ENCODE results near the gene DCST1. TPM values are rescaled to one million over a fixed set of nuclear protein-coding genes. Genes with fewer than 3 reads are reported as not detected.

The DCST1 gene
- total and polyA plus RNA-seq, 2 of the 8 experiments (the other 6 are each of a cell fraction or from before 2014, with no cell fraction given), result not detected

DNA sequence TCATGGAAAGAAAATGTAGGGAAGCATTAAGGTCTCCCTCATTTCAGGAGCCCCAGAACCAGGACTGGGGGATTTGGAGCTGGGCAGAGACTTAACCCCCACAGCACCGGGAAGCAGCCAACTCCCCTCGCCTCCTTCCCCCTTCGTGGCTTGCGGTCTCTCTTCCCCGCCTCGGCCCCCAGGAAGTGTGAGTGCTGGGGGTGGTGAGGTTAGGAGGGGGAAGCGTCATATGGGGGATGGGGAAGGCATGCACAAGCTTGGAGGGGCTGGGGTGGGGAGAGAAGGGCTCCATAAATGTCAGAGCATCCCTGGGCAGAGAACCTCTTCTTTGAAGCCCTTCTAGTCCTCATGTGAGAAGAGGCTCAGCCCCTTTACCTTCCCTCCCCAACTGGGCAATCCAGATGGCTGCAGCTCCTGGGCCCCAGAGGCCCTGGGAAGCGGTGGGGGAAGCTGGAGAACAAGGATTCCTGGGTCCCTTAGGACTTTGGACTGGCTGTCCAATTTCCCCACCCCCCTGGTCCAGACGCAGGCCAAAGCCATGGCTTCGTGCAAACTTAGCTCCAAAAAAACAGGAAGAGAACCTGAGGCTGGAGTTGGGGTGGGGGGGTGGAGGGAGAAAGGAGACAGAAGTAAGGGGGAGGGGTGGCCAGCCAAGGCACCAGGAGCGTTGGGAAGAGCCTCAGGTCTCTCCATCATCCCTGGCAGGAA lies 23.3 kb upstream of the DCST1 start:
- Histone ChIP-seq H3K4ac (replicated peaks; ENCODE audit: insufficient read length, low read depth, low read length) (no peak overlapping the region), H3K4me2 (ENCODE audit: insufficient read depth in 1 of 2, low read depth in 2 of 2, low read length in 2 of 2) (no peak overlapping the region), H2AFZ (ENCODE audit: low read length) (no peak overlapping the region), H4K91ac (replicated peaks; ENCODE audit: insufficient read length, low read length) (no peak overlapping the region), H3K27ac (ENCODE audit: low read depth, low read length) (0 out of 2 replicates have a peak overlapping the region, but pooled peaks have one; percentile 30), H3K79me1 (ENCODE audit: low read depth, low read length) (peaks cover 20% of the 10 kb centered on the region), H3K23me2 (ENCODE audit: low read depth, low read length) (no peaks in the 10 kb centered on the region; the same call in 1 of the 2 replicates), H2BK15ac (ENCODE audit: low read length) (no peak overlapping the region), H2AK5ac (ENCODE audit: low read depth, low read length) (no peak overlapping the region; the same call in 1 of the 2 replicates), H3K18ac (ENCODE audit: extremely low read depth, low read length) (no peak overlapping the region), H3K27me3 (replicated peaks in 1 of 4; ENCODE audit: control insufficient read depth in 3 of 4, extremely low read depth in 1 of 4, insufficient read depth in 3 of 4, low read length in 3 of 4) (no peaks in the 10 kb centered on the region), H3K36me3 (ENCODE audit: control insufficient read depth in 2 of 4, insufficient read depth in 4 of 4, low read length in 3 of 4) (peaks cover 0 to 13% (median 8%) of the 10 kb centered on the region in 4 experiments; a peak in 5 of 8 replicates), H2BK5ac (ENCODE audit: low read depth, low read length) (no peak overlapping the region), H3K79me2 (ENCODE audit: control insufficient read depth in 1 of 2, insufficient read depth in 2 of 2, low read length in 2 of 2) (peaks cover 0 to 45% of the 10 kb centered on the region in 2 experiments; a peak in 3 of 4 replicates), H2BK12ac (ENCODE audit: low read depth, low read length) (0 out of 2 replicates have a peak overlapping the region, but pooled peaks have one; percentile 33), H2BK120ac (replicated peaks; ENCODE audit: low read depth, low read length) (no peak overlapping the region), H3K9ac (replicated peaks in 1 of 4; ENCODE audit: extremely low read depth in 1 of 4, low read depth in 3 of 4, low read length in 3 of 4) (no peak overlapping the region), H3K4me1 (replicated peaks in 1 of 4; ENCODE audit: control insufficient read depth in 3 of 4, insufficient read depth in 4 of 4, low read length in 3 of 4) (peaks cover 8 to 52% (median 34%) of the 10 kb centered on the region in 4 experiments), H3K56ac (replicated peaks; ENCODE audit: insufficient read length, low read depth, low read length) (no peak overlapping the region), H4K8ac (ENCODE audit: extremely low read depth, insufficient read depth, low read length) (no peak overlapping the region), H4K5ac (ENCODE audit: insufficient read length, low read depth, low read length) (no peak overlapping the region), H4K20me1 (replicated peaks in 1 of 2; ENCODE audit: control insufficient read depth in 1 of 2, insufficient read depth in 2 of 2, low read length in 2 of 2) (peaks cover 0 to 15% of the 10 kb centered on the region in 2 experiments), H3K23ac (ENCODE audit: insufficient read length) (no peak overlapping the region), H3K4me3 (ENCODE audit: extremely low read depth in 1 of 4, insufficient read depth in 2 of 4, low read depth in 3 of 4, low read length in 4 of 4) (no peak overlapping the region), H2BK20ac (ENCODE audit: low read length) (no peak overlapping the region), H3K9me3 (ENCODE audit: insufficient read depth in 2 of 2, low read depth in 1 of 2, low read length in 1 of 2) (no peaks in the 10 kb centered on the region), H3K14ac (ENCODE audit: insufficient read length) (no peak overlapping the region)
- FAIRE-seq (no peak), DNase-seq (ENCODE audit: low read depth in 1 of 2, low spot score in 2 of 2) (no peak)
- whole genome bisulfite sequencing, 2 experiments (ENCODE audit: extremely low coverage in 1 of 2, insufficient coverage in 1 of 2, insufficient read length in 1 of 2, insufficient replicate concordance in 2 of 2, low coverage in 1 of 2, low lambda C conversion rate in 2 of 2, missing lambda C conversion rate in 1 of 2), result 76% methylated on average over 7 of the region's 11 CpGs; no CpG with 5 or more reads in 1 of the 2 experiments
- ChIA-PET CTCF (ENCODE audit: partially characterized antibody) (interaction anchor here (0.6 to 18.6 kb wide), 5 partner anchors 12 to 1262 kb away, joined by 3 to 354 read pairs (median 3); partner anchors contain the start of genes ADAM15, LENEP and ZBTB7B), POLR2A (ENCODE audit: partially characterized antibody) (interaction anchor here (0.7 to 14.8 kb wide), 5 partner anchors 5 to 399 kb away, joined by 3 to 128 read pairs (median 29); partner anchors contain the start of genes CKS1B, FLAD1, LENEP and SHC1)
- TF ChIP-seq SIX5 (IDR thresholded peaks at IDR 0.05; ENCODE audit: low read depth, low read length) (no peak), TCF12 (IDR thresholded peaks at IDR 0.05; ENCODE audit: low read depth, low read length) (no peak), SAP30 (IDR thresholded peaks at IDR 0.05; ENCODE audit: insufficient read depth, insufficient replicate concordance, low read length) (no peak), SP1 (IDR thresholded peaks at IDR 0.05; ENCODE audit: low read depth, low read length) (no peak), EGR1 (IDR thresholded peaks at IDR 0.05; ENCODE audit: borderline replicate concordance, low read depth, low read length) (no peak), YY1 (IDR thresholded peaks at IDR 0.05; ENCODE audit: low read depth, low read length) (no peak), KDM4A (IDR thresholded peaks at IDR 0.05; ENCODE audit: low read depth, low read length, severe bottlenecking) (no peak), KDM5A (IDR thresholded peaks at IDR 0.05; ENCODE audit: low read length) (no peak), SP2 (IDR thresholded peaks at IDR 0.05; ENCODE audit: low read length) (no peak), BRCA1 (IDR thresholded peaks at IDR 0.05; ENCODE audit: low read depth, low read length) (no peak), CBX8 (IDR thresholded peaks at IDR 0.05; ENCODE audit: borderline replicate concordance, low read depth, low read length) (no peak)
- TF ChIP-seq, protein P1, sequence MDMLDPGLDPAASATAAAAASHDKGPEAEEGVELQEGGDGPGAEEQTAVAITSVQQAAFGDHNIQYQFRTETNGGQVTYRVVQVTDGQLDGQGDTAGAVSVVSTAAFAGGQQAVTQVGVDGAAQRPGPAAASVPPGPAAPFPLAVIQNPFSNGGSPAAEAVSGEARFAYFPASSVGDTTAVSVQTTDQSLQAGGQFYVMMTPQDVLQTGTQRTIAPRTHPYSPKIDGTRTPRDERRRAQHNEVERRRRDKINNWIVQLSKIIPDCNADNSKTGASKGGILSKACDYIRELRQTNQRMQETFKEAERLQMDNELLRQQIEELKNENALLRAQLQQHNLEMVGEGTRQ (IDR thresholded peaks at IDR 0.05; ENCODE audit: low read length), result no peak
